Hepatocyte (in vitro differentiated cells): ENCODE data around the gene PAK1.

Experiments
- EZH2 ChIP-seq: fragments of 200-600 bp; sonication (generic); IDR thresholded peaks from 2 replicates; pipeline ENCODE4 v1.6.1; 2016; ENCODE audit warnings: antibody characterized with exemption, mild to moderate bottlenecking, borderline replicate concordance
- EZH2phosphoT487 ChIP-seq: fragments of 200-600 bp; sonication (generic); IDR thresholded peaks from one replicate; pipeline ENCODE4 v1.6.1; 2018; ENCODE audit warnings: antibody characterized with exemption, mild to moderate bottlenecking, low read depth, moderate library complexity; ENCODE audit not compliant: unreplicated experiment, severe bottlenecking
- TF ChIP-seq, protein P1 (sequence below): fragments of 200-600 bp; sonication (generic); IDR thresholded peaks from 2 replicates; pipeline ENCODE4 v1.5.1; 2016; ENCODE audit warnings: antibody characterized with exemption, mild to moderate bottlenecking; ENCODE audit not compliant: poor library complexity

DNA sequence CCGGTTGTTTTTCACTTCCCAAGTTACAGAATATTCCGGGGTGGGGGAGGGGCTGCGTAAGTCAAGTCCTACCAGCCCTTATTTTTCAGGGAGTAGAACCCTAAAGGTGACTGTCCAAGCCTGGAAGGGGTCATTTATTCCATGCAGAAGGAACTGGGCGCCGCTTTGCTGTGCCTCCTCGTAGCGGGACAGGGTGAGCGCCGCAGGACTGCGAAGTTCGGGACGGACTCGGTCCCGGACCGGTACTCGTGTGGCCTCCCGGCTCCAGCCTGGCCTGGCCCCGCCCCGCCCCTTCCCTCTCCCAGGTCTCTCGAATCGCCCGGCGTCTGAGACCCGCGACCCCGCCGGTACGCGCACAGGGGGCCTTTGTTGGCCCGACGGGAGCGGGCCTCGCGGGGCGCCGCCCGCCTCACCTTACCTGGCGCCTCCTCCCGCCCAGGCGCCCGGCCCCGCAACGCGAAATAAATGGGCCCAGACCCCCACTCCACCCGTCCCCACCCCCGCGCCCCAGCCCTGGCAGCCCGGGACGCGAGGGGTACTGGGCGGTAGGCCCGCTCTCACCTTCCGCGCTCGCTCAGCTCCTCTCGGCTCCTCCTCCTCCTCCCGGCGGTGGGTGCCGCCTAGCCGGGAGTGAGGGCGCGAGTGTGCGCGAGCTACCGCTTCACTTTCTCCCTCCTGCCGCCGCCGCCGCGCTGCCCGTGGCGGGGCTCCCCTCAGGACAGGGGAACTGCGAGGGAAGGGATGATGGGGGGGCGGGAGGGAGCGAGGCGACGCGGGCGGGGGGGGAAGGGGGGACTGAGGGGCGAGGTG lies 698 bp downstream of the PAK1 start:
- TF ChIP-seq, protein P1, sequence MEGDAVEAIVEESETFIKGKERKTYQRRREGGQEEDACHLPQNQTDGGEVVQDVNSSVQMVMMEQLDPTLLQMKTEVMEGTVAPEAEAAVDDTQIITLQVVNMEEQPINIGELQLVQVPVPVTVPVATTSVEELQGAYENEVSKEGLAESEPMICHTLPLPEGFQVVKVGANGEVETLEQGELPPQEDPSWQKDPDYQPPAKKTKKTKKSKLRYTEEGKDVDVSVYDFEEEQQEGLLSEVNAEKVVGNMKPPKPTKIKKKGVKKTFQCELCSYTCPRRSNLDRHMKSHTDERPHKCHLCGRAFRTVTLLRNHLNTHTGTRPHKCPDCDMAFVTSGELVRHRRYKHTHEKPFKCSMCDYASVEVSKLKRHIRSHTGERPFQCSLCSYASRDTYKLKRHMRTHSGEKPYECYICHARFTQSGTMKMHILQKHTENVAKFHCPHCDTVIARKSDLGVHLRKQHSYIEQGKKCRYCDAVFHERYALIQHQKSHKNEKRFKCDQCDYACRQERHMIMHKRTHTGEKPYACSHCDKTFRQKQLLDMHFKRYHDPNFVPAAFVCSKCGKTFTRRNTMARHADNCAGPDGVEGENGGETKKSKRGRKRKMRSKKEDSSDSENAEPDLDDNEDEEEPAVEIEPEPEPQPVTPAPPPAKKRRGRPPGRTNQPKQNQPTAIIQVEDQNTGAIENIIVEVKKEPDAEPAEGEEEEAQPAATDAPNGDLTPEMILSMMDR = no peak
- TF ChIP-seq EZH2 (no peak), EZH2phosphoT487 (no peak)
